Spleen (tissue), 7 donors: Measurements from ENCODE around the gene IGFL3.

Experiments used
- POLR2A ChIP-seq, 3 donors: fragments of 450-650 bp; IDR thresholded peaks; one replicate each; pipeline ENCODE4 v1.5.1; 2017; ENCODE audit warnings: antibody characterized with exemption in 3 of 3, mild to moderate bottlenecking in 1 of 3
- POLR2AphosphoS5 ChIP-seq, 3 donors: sonication (generic); formaldehyde crosslinking; IDR thresholded peaks; one replicate each; pipeline ENCODE4 v1.5.1; 2017; ENCODE audit warnings: antibody characterized with exemption in 3 of 3
- TF ChIP-seq, protein P1 (sequence below), 11 experiments: fragments of 200-600 bp in 7 of 11; fragments of 450-650 bp in 4 of 11; sonication (generic) in 4 of 11; IDR thresholded peaks in 8 of 11; conservative IDR thresholded peaks in 3 of 11; 1 replicate in 7 of 11; 2 replicates in 4 of 11; pipeline versions ENCODE4 v1.4.0 to v1.8.0; 2016 to 2021; ENCODE audit warnings: antibody characterized with exemption in 11 of 11, inconsistent platforms in 4 of 11, mild to moderate bottlenecking in 1 of 11
- donor health status: DM: no; HTN: no; CAD: no; lungs with moderate emphysema.
- donor health status: DM: no; HTN: no; CAD: no.
- donor health status: DM: no; HTN: no; CAD: no.

DNA sequence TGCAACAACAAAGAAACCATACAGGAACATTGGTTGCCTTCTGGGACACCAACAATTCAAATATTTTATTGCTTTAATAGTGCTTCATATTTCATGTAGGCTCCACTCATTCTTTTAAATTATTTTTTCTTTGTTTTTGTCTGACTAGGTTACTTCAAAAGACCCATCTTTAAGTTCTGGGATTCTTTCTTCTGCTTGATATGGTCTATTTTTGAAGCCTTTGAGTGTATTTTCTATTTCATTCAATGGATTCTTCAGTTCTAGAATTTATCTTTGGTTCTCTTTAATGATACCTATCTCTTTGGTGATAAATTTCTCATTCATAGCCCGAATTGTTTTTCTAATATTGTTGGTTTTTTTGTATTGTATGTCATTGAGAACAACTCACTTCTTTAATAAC lies 38.6 kb downstream of the IGFL3 start:
- TF ChIP-seq, protein P1, sequence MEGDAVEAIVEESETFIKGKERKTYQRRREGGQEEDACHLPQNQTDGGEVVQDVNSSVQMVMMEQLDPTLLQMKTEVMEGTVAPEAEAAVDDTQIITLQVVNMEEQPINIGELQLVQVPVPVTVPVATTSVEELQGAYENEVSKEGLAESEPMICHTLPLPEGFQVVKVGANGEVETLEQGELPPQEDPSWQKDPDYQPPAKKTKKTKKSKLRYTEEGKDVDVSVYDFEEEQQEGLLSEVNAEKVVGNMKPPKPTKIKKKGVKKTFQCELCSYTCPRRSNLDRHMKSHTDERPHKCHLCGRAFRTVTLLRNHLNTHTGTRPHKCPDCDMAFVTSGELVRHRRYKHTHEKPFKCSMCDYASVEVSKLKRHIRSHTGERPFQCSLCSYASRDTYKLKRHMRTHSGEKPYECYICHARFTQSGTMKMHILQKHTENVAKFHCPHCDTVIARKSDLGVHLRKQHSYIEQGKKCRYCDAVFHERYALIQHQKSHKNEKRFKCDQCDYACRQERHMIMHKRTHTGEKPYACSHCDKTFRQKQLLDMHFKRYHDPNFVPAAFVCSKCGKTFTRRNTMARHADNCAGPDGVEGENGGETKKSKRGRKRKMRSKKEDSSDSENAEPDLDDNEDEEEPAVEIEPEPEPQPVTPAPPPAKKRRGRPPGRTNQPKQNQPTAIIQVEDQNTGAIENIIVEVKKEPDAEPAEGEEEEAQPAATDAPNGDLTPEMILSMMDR (IDR thresholded peaks at IDR 0.05 in 8 of 11, conservative IDR thresholded peaks at IDR 0.05 in 3 of 11) = no peak
- TF ChIP-seq POLR2A (IDR thresholded peaks at IDR 0.05) (no peak), POLR2AphosphoS5 (IDR thresholded peaks at IDR 0.05) (no peak)
